GM21390 (cell line): Measurements from ENCODE around the gene VAV3.
"Not testable (repeated sequence)": the region's sequence is repeated elsewhere in the genome, so short reads cannot be mapped to it uniquely, and the experiment has no call there.

Source experiments
- ATAC-seq: cut with Tn5 transposase; IDR thresholded peaks from one replicate; pipeline ENCODE4 v1.9.1; 2021; ENCODE audit not compliant: unreplicated experiment

Gene VAV3

GRCh38 chr1:107661158-107661557 is 303.8 kb downstream of the VAV3 start:
- no peak for ATAC-seq

GRCh38 chr1:107659961-107660360 is 305.0 kb downstream of the VAV3 start:
- ATAC-seq: no peak

- ATAC-seq: no peak
These were observed 307.6 kb downstream of the VAV3 start for GRCh38 chr1:107657356-107657755.

- no peak for ATAC-seq
These were observed 311.2 kb downstream of the VAV3 start for GRCh38 chr1:107653765-107654164.

- no peak for ATAC-seq
These were observed 312.0 kb downstream of the VAV3 start for GRCh38 chr1:107653005-107653404.

GRCh38 chr1:107650825-107651224 is 314.2 kb downstream of the VAV3 start:
- not testable (repeated sequence) for ATAC-seq

GRCh38 chr1:107649023-107649422 is 316.0 kb downstream of the VAV3 start:
- ATAC-seq: no peak

GRCh38 chr1:107648071-107648470 is 316.9 kb downstream of the VAV3 start:
- ATAC-seq: no peak

- ATAC-seq: no peak
These were observed 318.0 kb downstream of the VAV3 start for GRCh38 chr1:107647012-107647411.

GRCh38 chr1:107643766-107644165 is 321.2 kb downstream of the VAV3 start:
- ATAC-seq: no peak

- no peak for ATAC-seq
These were observed 324.8 kb downstream of the VAV3 start for GRCh38 chr1:107640207-107640606.

GRCh38 chr1:107637101-107637500 is 327.9 kb downstream of the VAV3 start:
- ATAC-seq: no peak

- ATAC-seq: no peak
These were observed 331.4 kb downstream of the VAV3 start for GRCh38 chr1:107633596-107633995.

GRCh38 chr1:107626073-107626796 is 338.7 kb downstream of the VAV3 start:
- ATAC-seq: no peak

GRCh38 chr1:107625405-107626029 is 339.5 kb downstream of the VAV3 start:
- ATAC-seq: no peak

GRCh38 chr1:107623431-107623830 is 341.5 kb downstream of the VAV3 start:
- ATAC-seq: no peak

GRCh38 chr1:107622966-107623365 is 342.0 kb downstream of the VAV3 start:
- no peak for ATAC-seq

GRCh38 chr1:107622535-107622934 is 342.4 kb downstream of the VAV3 start:
- ATAC-seq: no peak

- ATAC-seq: no peak
These were observed 344.2 kb downstream of the VAV3 start for GRCh38 chr1:107620753-107621152.

GRCh38 chr1:107618539-107618938 is 346.4 kb downstream of the VAV3 start:
- no peak for ATAC-seq

GRCh38 chr1:107617921-107618320 is 347.1 kb downstream of the VAV3 start:
- no peak for ATAC-seq

- ATAC-seq: no peak
These were observed 347.5 kb downstream of the VAV3 start for GRCh38 chr1:107617456-107617855.

GRCh38 chr1:107609808-107610207 is 355.2 kb downstream of the VAV3 start:
- ATAC-seq: no peak
